HG03565 (cell line): ENCODE data around the gene CDC42EP1.
"Not testable (repeated sequence)": the region's sequence is repeated elsewhere in the genome, so short reads cannot be mapped to it uniquely, and the experiment has no call there.

Experiments
- ATAC-seq: cut with Tn5 transposase; IDR thresholded peaks from one replicate; pipeline ENCODE4 v1.9.1; 2021; ENCODE audit warnings: mild to moderate bottlenecking, moderate library complexity; ENCODE audit not compliant: unreplicated experiment

Gene CDC42EP1

GRCh38 chr22:37533995-37534394 is 26.3 kb upstream of the CDC42EP1 start:
- no peak for ATAC-seq

GRCh38 chr22:37534445-37534844 is 25.8 kb upstream of the CDC42EP1 start:
- ATAC-seq: no peak

DNA sequence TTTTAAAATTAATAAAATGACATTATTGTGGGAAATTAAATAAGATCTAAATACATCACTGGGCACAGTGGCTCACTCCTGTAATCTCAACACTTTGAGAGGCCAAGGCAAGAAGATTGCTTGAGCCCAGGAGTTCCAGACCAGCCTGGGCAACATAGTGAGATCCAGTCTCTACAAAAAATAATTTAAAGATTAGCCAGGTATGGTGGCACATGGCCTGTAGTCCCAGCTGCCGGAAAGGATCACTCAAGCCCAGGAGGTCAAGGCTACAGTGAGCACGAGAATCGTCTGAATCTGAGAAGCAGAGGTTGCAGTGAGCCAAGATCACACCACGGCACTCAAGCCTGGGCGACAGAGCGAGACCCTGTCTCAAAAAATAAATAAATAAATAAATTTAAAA is 25.1 kb upstream of the CDC42EP1 start:
- no peak for ATAC-seq

- ATAC-seq: peak; percentile 67
Observed at GRCh38 chr22:37538590-37539357, 21.5 kb upstream of the CDC42EP1 start.

DNA sequence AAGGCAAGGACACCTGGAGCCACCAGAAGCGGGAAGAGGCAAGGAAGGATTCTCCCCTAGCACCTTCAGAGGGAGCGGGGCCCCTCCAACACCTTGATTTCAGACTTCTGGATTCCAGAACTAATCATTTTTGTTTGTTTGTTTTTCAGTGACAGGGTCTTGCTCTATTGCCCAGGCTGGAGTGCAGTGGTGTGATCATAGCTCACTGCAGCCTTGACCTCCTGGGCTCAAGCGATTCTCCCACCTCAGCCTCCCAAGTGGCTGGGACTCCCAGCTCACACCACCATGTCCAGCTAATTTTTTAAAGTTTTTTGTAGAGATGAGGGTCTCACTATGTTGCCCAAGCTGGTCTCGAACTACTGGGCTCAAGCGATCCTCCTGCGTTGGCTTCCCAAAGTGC is 20.5 kb upstream of the CDC42EP1 start:
- not testable (repeated sequence) for ATAC-seq

- ATAC-seq: not testable (repeated sequence)
Observed at GRCh38 chr22:37542416-37542815, 17.9 kb upstream of the CDC42EP1 start.

- ATAC-seq: no peak
Observed at GRCh38 chr22:37542959-37543358, 17.3 kb upstream of the CDC42EP1 start.

- ATAC-seq: no peak
Observed at GRCh38 chr22:37544955-37545702, 15.2 kb upstream of the CDC42EP1 start.

DNA sequence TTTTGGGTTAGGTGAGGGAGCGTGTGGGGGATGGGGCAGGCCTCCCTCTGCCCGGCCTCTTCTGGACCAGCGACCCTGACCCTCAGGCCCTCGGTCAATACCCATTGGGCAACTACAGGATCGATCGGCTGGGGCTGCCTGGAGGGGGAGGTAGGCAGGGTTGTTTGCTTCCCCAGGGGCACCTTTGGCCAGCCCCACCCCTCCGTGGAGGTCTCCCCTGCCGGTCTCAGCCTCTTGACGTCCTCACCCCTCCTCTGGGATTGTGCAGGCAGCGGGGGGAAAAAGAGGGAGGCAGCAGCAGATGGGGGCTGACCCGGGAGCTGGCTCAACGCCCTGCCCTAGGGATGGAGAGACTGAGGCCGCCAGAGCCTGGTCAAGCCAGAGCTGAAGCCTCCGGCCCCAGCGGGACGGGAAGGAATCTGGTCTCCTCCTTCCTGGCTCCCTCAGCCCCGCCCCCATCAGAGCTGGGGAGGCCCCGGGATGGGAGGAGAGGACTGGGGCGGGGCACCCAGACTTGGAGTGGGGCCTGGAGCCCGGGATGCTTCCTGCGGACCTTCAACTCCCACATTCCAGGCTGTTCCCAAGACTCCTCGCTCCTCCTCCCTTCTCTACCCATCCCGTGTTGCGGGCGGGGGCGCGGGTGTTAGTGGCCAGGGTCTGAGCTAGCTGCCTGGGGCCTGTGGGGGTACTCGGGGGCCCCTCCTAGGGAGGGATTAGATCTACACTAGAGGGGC is 14.4 kb upstream of the CDC42EP1 start:
- no peak for ATAC-seq

GRCh38 chr22:37546437-37547250 is 13.6 kb upstream of the CDC42EP1 start:
- no peak for ATAC-seq

DNA sequence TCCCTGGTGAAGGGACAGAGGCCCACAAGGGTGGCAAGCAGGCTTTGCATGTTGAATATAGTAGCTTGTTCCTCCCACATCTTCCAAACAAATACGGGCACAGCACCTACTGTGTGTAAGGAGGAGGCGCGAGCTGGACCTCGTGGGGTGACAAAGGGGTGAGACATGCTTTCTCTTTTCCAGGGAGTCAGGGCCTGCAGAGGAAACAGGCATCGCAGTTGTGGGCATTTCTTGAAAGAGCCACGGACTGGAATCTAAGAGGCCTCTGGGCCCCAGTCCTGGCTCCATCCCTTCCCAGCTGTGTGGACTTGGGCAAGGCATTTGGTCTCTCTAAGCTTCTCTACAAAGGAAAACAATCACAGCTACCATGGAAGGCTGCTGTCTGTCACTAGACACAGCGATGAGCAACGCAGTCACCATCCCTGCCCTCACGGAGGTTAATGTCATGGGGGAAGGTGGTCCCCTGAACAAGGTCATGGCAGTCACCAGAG is 13.0 kb upstream of the CDC42EP1 start:
- no peak for ATAC-seq

GRCh38 chr22:37549704-37550059 is 10.6 kb upstream of the CDC42EP1 start:
- no peak for ATAC-seq

GRCh38 chr22:37550921-37551320 is 9.4 kb upstream of the CDC42EP1 start:
- not testable (repeated sequence) for ATAC-seq

GRCh38 chr22:37551981-37552380 is 8.3 kb upstream of the CDC42EP1 start:
- no peak for ATAC-seq

- no peak for ATAC-seq
Observed at GRCh38 chr22:37552524-37553163, 7.6 kb upstream of the CDC42EP1 start.

GRCh38 chr22:37553725-37554124 is 6.6 kb upstream of the CDC42EP1 start:
- ATAC-seq: no peak

DNA sequence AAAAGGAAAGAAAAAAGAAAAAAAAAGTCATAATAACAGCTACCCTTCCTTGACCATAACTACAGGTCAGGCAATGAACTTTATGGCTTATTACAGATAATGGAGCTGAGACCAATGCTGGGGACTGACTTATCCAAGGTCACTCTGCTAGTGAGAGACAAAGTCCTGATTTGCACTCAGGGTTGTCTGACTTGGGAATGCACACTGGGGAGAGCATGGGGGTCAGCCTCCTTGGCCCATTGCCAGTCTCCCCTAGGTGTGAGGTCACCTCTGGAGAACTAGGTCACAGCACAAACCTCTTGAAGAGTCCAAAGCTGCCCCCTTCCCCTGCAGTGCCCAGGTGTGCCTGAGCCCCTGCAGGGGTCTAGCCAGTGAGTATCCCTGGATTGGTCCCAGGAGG is 5.3 kb upstream of the CDC42EP1 start:
- ATAC-seq: no peak

DNA sequence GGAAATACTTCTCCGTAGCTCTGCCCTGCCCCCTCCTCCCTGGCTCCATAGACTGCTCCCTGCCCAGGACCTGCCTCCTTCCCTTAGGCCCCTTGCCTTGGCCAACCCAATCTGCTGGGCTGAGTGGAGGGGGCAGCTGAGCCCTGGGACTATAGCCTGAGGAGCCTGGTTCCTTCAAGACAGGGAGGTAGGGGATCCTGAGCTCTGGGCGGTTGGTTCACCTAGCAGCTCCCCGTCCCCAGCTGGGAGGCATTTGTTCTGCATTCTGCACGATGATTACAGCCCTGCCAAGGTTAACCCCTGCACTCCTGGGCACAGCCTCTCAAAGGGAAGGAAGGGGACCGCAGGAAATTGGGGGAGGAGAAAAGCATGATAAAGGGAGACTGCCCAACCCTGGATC is 3.6 kb upstream of the CDC42EP1 start:
- ATAC-seq: no peak

DNA sequence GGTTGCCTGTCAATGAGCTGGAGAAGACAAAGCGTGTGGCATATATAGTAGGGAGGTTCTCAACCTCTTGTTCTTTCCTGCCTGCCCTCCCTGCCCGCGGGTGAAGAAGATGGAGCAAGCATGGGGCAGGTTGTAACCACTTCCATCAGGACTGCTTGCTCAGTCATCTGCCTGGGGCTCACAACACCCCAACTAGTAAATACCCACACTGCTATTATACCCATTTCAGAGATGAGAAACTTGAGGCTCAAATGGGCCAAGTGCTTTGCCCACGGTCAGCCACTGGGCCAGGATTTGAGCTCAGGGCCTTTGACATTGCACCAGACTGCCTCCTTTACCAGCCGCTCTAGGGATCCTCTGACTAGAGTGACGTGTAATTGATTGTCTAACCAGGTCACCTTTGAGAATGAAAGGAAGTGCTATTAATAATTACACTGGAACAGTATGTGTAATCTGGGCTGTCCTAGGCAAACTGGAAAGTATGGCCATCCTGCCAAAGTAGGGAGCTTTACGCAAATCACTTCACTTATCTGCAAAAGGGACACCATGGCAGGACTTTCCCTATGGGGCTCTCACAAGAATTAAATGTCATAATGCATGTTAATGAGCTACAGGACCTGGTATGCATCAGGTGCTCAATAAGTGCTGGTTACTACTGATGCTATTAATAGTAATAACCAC is 2.8 kb upstream of the CDC42EP1 start:
- no peak for ATAC-seq

DNA sequence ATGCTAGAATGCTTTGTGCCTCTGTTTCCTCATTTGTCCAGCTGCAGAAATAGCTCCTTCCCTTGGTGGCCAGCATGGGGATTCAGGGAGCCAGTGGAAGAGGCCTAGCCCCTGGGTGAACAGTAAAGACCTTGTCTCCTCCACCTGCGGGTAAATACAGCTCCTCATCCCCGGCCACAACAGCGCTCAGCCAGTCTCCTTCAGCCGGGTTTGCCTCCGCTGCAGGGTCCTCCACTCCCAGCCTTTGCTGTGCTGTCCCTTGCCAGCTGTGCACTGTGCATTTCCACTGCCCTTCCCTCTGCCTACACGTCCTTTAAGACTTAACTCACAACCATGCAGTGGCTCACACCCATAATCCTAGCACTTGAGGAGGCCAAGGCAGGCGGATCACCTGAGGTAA is 1.5 kb upstream of the CDC42EP1 start:
- no peak for ATAC-seq
